H1 (cell line): Measurements from ENCODE around the gene FGF14. TPM values are rescaled to one million over a fixed set of nuclear protein-coding genes. Genes with fewer than 3 reads are reported as not detected.

Experiments
- CTCF ChIA-PET: fragments of 300-600 bp; sonication (Branson Sonifier 250); formaldehyde crosslinking; loops from one replicate; lab custom pipeline; 2021; ENCODE audit not compliant: partially characterized antibody; lab: Charles Lee
- POLR2A ChIA-PET: fragments of 300-600 bp; sonication (Branson Sonifier 250); formaldehyde crosslinking; loops from one replicate; lab custom pipeline; 2021; ENCODE audit warnings: inconsistent platforms; ENCODE audit not compliant: partially characterized antibody; lab: Charles Lee
- DNase-seq, 2 experiments: peaks; one replicate each; pipeline versions ENCODE4 v3.0.0 to v3.0.0-alpha.2; 2010 to 2022; ENCODE audit warnings: low spot score in 2 of 2, low read depth in 1 of 2, mixed read lengths in 1 of 2
- FAIRE-seq: peaks from 2 replicates; lab custom pipeline; 2011; peaks lifted over from hg19 to GRCh38; lab: Jason Lieb, UNC
- H2AFZ ChIP-seq: 2 replicates; pipeline ENCODE4 v1.8.1; 2012; ENCODE audit warnings: low read length, inconsistent platforms
- H2AK5ac ChIP-seq: 2 replicates; pipeline ENCODE4 v1.6.1; 2013; ENCODE audit warnings: low read depth, low read length
- H2BK120ac ChIP-seq: replicated peaks from 2 replicates; pipeline ENCODE3; 2013; ENCODE audit warnings: low read depth, low read length, inconsistent platforms
- H2BK12ac ChIP-seq: 2 replicates; pipeline ENCODE4 v1.6.1; 2013; ENCODE audit warnings: low read depth, low read length
- H2BK15ac ChIP-seq: 2 replicates; pipeline ENCODE4 v1.6.1; 2013; ENCODE audit warnings: low read length
- H2BK20ac ChIP-seq: 2 replicates; pipeline ENCODE4 v1.6.1; 2013; ENCODE audit warnings: low read length
- H2BK5ac ChIP-seq: 2 replicates; pipeline ENCODE4 v1.6.1; 2013; ENCODE audit warnings: low read depth, low read length
- H3K14ac ChIP-seq: 2 replicates; pipeline ENCODE4 v1.6.1; 2013; ENCODE audit warnings: inconsistent platforms; ENCODE audit not compliant: insufficient read length
- H3K18ac ChIP-seq: 2 replicates; pipeline ENCODE4 v1.6.1; 2013; ENCODE audit warnings: low read length; ENCODE audit errors: extremely low read depth
- H3K23ac ChIP-seq: 2 replicates; pipeline ENCODE4 v1.6.1; 2013; ENCODE audit warnings: inconsistent platforms; ENCODE audit not compliant: insufficient read length
- H3K23me2 ChIP-seq: 2 replicates; pipeline ENCODE4 v1.6.1; 2013; ENCODE audit warnings: low read depth, low read length
- H3K27ac ChIP-seq: 2 replicates; pipeline ENCODE4 v1.6.1; 2011; ENCODE audit warnings: low read depth, low read length, inconsistent platforms
- H3K27me3 ChIP-seq, 4 experiments: replicated peaks in 1 of 4; 1 replicate in 1 of 4; 2 replicates in 3 of 4; pipeline versions ENCODE4 v1.6.1 to v1.8.1; 2011 to 2013; ENCODE audit warnings: low read length in 3 of 4, mild to moderate bottlenecking in 3 of 4, inconsistent platforms in 2 of 4, mixed read lengths in 2 of 4, moderate library complexity in 1 of 4; ENCODE audit not compliant: control insufficient read depth in 3 of 4, insufficient read depth in 3 of 4; ENCODE audit errors: extremely low read depth in 1 of 4
- H3K36me3 ChIP-seq, 4 experiments: 2 replicates each; pipeline versions ENCODE4 v1.6.1 to v1.8.1; 2011 to 2013; ENCODE audit warnings: mild to moderate bottlenecking in 4 of 4, low read length in 3 of 4, moderate library complexity in 2 of 4, control low read depth in 1 of 4, inconsistent platforms in 1 of 4; ENCODE audit not compliant: insufficient read depth in 4 of 4, control insufficient read depth in 2 of 4
- H3K4ac ChIP-seq: replicated peaks from 2 replicates; pipeline ENCODE3; 2013; ENCODE audit warnings: low read length, low read depth, mixed read lengths, inconsistent platforms; ENCODE audit not compliant: insufficient read length
- H3K4me1 ChIP-seq, 4 experiments: replicated peaks in 1 of 4; 1 replicate in 1 of 4; 2 replicates in 3 of 4; pipeline versions ENCODE4 v1.6.1 to v1.8.1; 2011 to 2013; ENCODE audit warnings: low read length in 3 of 4, inconsistent platforms in 2 of 4, mixed read lengths in 1 of 4; ENCODE audit not compliant: insufficient read depth in 4 of 4, control insufficient read depth in 3 of 4
- H3K4me2 ChIP-seq, 2 experiments: 2 replicates each; pipeline versions ENCODE4 v1.6.1 to v1.8.1; 2011 to 2013; ENCODE audit warnings: low read depth in 2 of 2, low read length in 2 of 2, control low read depth in 1 of 2, inconsistent platforms in 1 of 2, mild to moderate bottlenecking in 1 of 2; ENCODE audit not compliant: insufficient read depth in 1 of 2
- H3K4me3 ChIP-seq, 4 experiments: fragments of 200-600, 300-600 bp in 1 of 4; sonication (generic), shearing (Covaris generic), sonication (Bioruptor Twin) in 1 of 4; 2 replicates each; pipeline versions ENCODE4 v1.5.1 to v1.8.1; 2011 to 2016; ENCODE audit warnings: low read length in 4 of 4, low read depth in 3 of 4, control low read depth in 2 of 4, inconsistent platforms in 2 of 4, mild to moderate bottlenecking in 2 of 4, mixed read lengths in 1 of 4, moderate library complexity in 1 of 4; ENCODE audit not compliant: insufficient read depth in 2 of 4; ENCODE audit errors: extremely low read depth in 1 of 4
- H3K56ac ChIP-seq: replicated peaks from 2 replicates; pipeline ENCODE3; 2013; ENCODE audit warnings: low read depth, mild to moderate bottlenecking, mixed read lengths, low read length, inconsistent platforms; ENCODE audit not compliant: insufficient read length
- H3K79me1 ChIP-seq: 2 replicates; pipeline ENCODE4 v1.6.1; 2013; ENCODE audit warnings: low read depth, low read length, control low read depth
- H3K79me2 ChIP-seq, 2 experiments: 2 replicates each; pipeline versions ENCODE4 v1.6.1 to v1.8.1; 2012 to 2013; ENCODE audit warnings: low read length in 2 of 2, mild to moderate bottlenecking in 2 of 2, inconsistent platforms in 1 of 2; ENCODE audit not compliant: insufficient read depth in 2 of 2, control insufficient read depth in 1 of 2
- H3K9ac ChIP-seq, 4 experiments: replicated peaks in 1 of 4; 1 replicate in 1 of 4; 2 replicates in 3 of 4; pipeline versions ENCODE4 v1.6.1 to v1.8.1; 2011 to 2013; ENCODE audit warnings: low read depth in 3 of 4, low read length in 3 of 4, control low read depth in 2 of 4, mild to moderate bottlenecking in 2 of 4, moderate library complexity in 2 of 4, inconsistent platforms in 1 of 4; ENCODE audit errors: extremely low read depth in 1 of 4
- H3K9me3 ChIP-seq, 2 experiments: 2 replicates each; pipeline versions ENCODE4 v1.6.1 to v1.8.1; 2012 to 2013; ENCODE audit warnings: mild to moderate bottlenecking in 2 of 2, moderate library complexity in 2 of 2, control low read depth in 1 of 2, inconsistent platforms in 1 of 2, low read depth in 1 of 2, low read length in 1 of 2, mixed read lengths in 1 of 2; ENCODE audit not compliant: insufficient read depth in 2 of 2
- H4K20me1 ChIP-seq, 2 experiments: replicated peaks in 1 of 2; 2 replicates each; pipeline versions ENCODE3 to v1.8.1; 2011 to 2013; ENCODE audit warnings: inconsistent platforms in 2 of 2, low read length in 2 of 2, mild to moderate bottlenecking in 1 of 2; ENCODE audit not compliant: insufficient read depth in 2 of 2, control insufficient read depth in 1 of 2
- H4K5ac ChIP-seq: 2 replicates; pipeline ENCODE4 v1.6.1; 2013; ENCODE audit warnings: low read length, low read depth, mixed read lengths, inconsistent platforms; ENCODE audit not compliant: insufficient read length
- H4K8ac ChIP-seq: 2 replicates; pipeline ENCODE4 v1.8.0; 2013; ENCODE audit warnings: mild to moderate bottlenecking, moderate library complexity, low read length, inconsistent platforms; ENCODE audit not compliant: insufficient read depth; ENCODE audit errors: extremely low read depth
- H4K91ac ChIP-seq: replicated peaks from 2 replicates; pipeline ENCODE3; 2013; ENCODE audit warnings: low read length, mixed read lengths, inconsistent platforms; ENCODE audit not compliant: insufficient read length
- BACH1 ChIP-seq: IDR thresholded peaks from 2 replicates; pipeline ENCODE4 v1.6.1; 2012; ENCODE audit warnings: low read length, improper control_type of control experiment
- CBX8 ChIP-seq: fragments of 300-800, 300-1000 bp; sonication (generic); IDR thresholded peaks from 2 replicates; pipeline ENCODE4 v1.7.1; 2016; ENCODE audit warnings: low read depth, low read length, borderline replicate concordance
- CHD1 ChIP-seq: IDR thresholded peaks from 2 replicates; pipeline ENCODE4 v1.6.1; 2012; ENCODE audit warnings: low read depth, low read length, improper control_type of control experiment
- CHD2 ChIP-seq: IDR thresholded peaks from 2 replicates; pipeline ENCODE4 v1.6.1; 2012; ENCODE audit warnings: low read length, improper control_type of control experiment
- EP300 ChIP-seq, 2 experiments: IDR thresholded peaks; 1 replicate in 1 of 2; 2 replicates in 1 of 2; pipeline ENCODE4 v1.6.1; 2011 to 2012; ENCODE audit warnings: low read depth in 2 of 2, low read length in 2 of 2, mild to moderate bottlenecking in 2 of 2, borderline replicate concordance in 1 of 2, inconsistent platforms in 1 of 2, moderate library complexity in 1 of 2
- EZH2 ChIP-seq: fragments of 200-600 bp; sonication (generic); IDR thresholded peaks from 2 replicates; pipeline ENCODE4 v1.7.1; 2012; ENCODE audit warnings: low read depth, mild to moderate bottlenecking, moderate library complexity, low read length, inconsistent platforms; ENCODE audit not compliant: severe bottlenecking
- JUN ChIP-seq: IDR thresholded peaks from 2 replicates; pipeline ENCODE4 v1.6.1; 2011; ENCODE audit warnings: low read depth, mild to moderate bottlenecking, improper control_type of control experiment, low read length
- NANOG ChIP-seq: IDR thresholded peaks from 2 replicates; pipeline ENCODE4 v1.6.1; 2011; ENCODE audit warnings: low read length, low read depth, mild to moderate bottlenecking, inconsistent platforms; ENCODE audit not compliant: insufficient read depth, poor library complexity, severe bottlenecking
- POLR2AphosphoS5 ChIP-seq: IDR thresholded peaks from 2 replicates; pipeline ENCODE4 v1.6.1; 2011; ENCODE audit warnings: low read depth, low read length
- RAD21 ChIP-seq, 2 experiments: IDR thresholded peaks in 1 of 2; conservative IDR thresholded peaks in 1 of 2; 2 replicates each; pipeline ENCODE4 v1.6.1; 2011; ENCODE audit warnings: low read depth in 2 of 2, low read length in 2 of 2, improper control_type of control experiment in 1 of 2, inconsistent platforms in 1 of 2, mild to moderate bottlenecking in 1 of 2, moderate library complexity in 1 of 2
- SP1 ChIP-seq: IDR thresholded peaks from 2 replicates; pipeline ENCODE4 v1.6.1; 2011; ENCODE audit warnings: low read depth, low read length
- SP2 ChIP-seq: IDR thresholded peaks from 2 replicates; pipeline ENCODE4 v1.6.1; 2012; ENCODE audit warnings: mild to moderate bottlenecking, low read length, inconsistent platforms
- TCF12 ChIP-seq: IDR thresholded peaks from 2 replicates; pipeline ENCODE4 v1.6.1; 2011; ENCODE audit warnings: low read depth, mild to moderate bottlenecking, low read length
- WGBS, 2 experiments: shearing (Covaris generic) in 1 of 2; methylation state at CpG; one replicate each; pipeline versions ENCODE4 v1.1.6 to v1.1.7; 2013 to 2015; ENCODE audit warnings: low lambda C conversion rate in 2 of 2, mixed read lengths in 2 of 2, inconsistent platforms in 1 of 2, low coverage in 1 of 2, missing lambda C conversion rate in 1 of 2; ENCODE audit not compliant: insufficient replicate concordance in 2 of 2, insufficient coverage in 1 of 2, insufficient read length in 1 of 2; ENCODE audit errors: extremely low coverage in 1 of 2, missing lambda C conversion rate in 1 of 2; 5-methylcytosine and 5-hydroxymethylcytosine counted together
- polyA plus RNA-seq, 7 experiments: library from polyadenylated mRNA; depleted of rRNA in 3 of 7; stranded (reverse) in 5 of 7; unstranded in 2 of 7; fragments of >200 nt in 5 of 7; fragments of 200-250 nt in 2 of 7; gene quantifications; 1 replicate in 5 of 7; 2 replicates in 1 of 7; 4 replicates in 1 of 7; pipeline versions ENCODE4 v1.2.1 to v1.2.3, GENCODE V29; 2011 to 2013; ENCODE audit warnings: missing spikeins in 2 of 7, mixed read lengths in 2 of 7
- total RNA-seq: library from RNA; stranded (reverse); fragmentation: NEBNext Ultra II Directional; extraction: Animal tissue kit (Norgen Biotek cat#: 25700); gene quantifications from 2 replicates; pipeline ENCODE4 v1.2.1, GENCODE V29; 2021
- TF ChIP-seq, protein P1 (sequence below): IDR thresholded peaks from 2 replicates; pipeline ENCODE4 v1.6.1; 2012; ENCODE audit warnings: inconsistent platforms

The FGF14 gene
- total and polyA plus RNA-seq, 2 of the 8 experiments (the other 6 are each of a cell fraction or from before 2014, with no cell fraction given) = 0.05 to 0.58 TPM

DNA sequence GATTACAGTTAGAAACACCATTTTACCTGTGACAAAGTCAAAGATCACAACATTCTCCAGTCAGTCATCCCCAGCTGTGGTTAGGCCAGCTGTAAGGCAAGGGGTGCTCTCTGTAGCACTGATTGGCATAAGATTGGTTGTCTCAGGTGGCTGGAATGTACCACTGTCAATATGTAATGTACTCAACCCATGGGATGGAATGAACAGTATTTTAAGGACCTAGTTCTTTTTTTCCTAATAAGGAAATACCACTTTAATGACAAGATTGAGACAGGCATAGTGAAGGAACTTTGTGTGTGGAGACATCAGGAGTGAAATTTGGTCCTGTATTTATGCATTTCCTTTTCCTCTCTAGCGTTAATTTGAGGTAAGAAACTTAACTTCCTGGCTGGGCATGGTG lies 638.7 kb downstream of the FGF14 start:
- Histone ChIP-seq H2BK120ac (no peak overlapping the region), H4K20me1 (no peaks in the 10 kb centered on the region), H4K8ac (no peak overlapping the region), H4K5ac (no peak overlapping the region), H3K36me3 (no peaks in the 10 kb centered on the region), H3K14ac (no peak overlapping the region), H2BK20ac (no peak overlapping the region), H3K18ac (no peak overlapping the region), H3K4me3 (no peak overlapping the region), H3K23me2 (no peaks in the 10 kb centered on the region), H3K4ac (no peak overlapping the region), H3K79me2 (no peaks in the 10 kb centered on the region), H3K4me1 (peaks cover 0 to 12% (median 7%) of the 10 kb centered on the region in 4 experiments; a peak in 4 of 7 replicates), H2AK5ac (no peak overlapping the region), H2BK12ac (no peak overlapping the region), H2BK5ac (no peak overlapping the region), H3K23ac (no peak overlapping the region), H4K91ac (no peak overlapping the region), H3K27me3 (no peaks in the 10 kb centered on the region), H3K9me3 (no peaks in the 10 kb centered on the region), H3K27ac (no peak overlapping the region), H2BK15ac (no peak overlapping the region), H3K79me1 (no peaks in the 10 kb centered on the region), H3K56ac (no peak overlapping the region), H2AFZ (no peak overlapping the region), H3K4me2 (no peak overlapping the region), H3K9ac (no peak overlapping the region)
- 80% methylated on average over 1 of the region's 1 CpG; no CpG with 5 or more reads in 1 of the 2 experiments for WGBS, 2 experiments
- CTCF ChIA-PET = interaction anchor here (0.6 kb wide), 1 partner anchor 833 kb away, joined by 3 read pairs; the partner anchor contains the start of gene TPP2
- POLR2A ChIA-PET = no interaction called here
- FAIRE-seq (no peak), DNase-seq (no peak)
- TF ChIP-seq CHD2 = no peak
- TF ChIP-seq CHD1 = no peak
- TF ChIP-seq EZH2 = no peak
- TF ChIP-seq, protein P1, sequence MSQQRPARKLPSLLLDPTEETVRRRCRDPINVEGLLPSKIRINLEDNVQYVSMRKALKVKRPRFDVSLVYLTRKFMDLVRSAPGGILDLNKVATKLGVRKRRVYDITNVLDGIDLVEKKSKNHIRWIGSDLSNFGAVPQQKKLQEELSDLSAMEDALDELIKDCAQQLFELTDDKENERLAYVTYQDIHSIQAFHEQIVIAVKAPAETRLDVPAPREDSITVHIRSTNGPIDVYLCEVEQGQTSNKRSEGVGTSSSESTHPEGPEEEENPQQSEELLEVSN = no peak
- TF ChIP-seq SP2 = no peak
- no peak for TF ChIP-seq TCF12
- TF ChIP-seq CBX8 = no peak
- TF ChIP-seq EP300 (IDR thresholded peaks at IDR 0.05; ENCODE audit: borderline replicate concordance in 1 of 2, low read depth in 2 of 2, low read length in 2 of 2) = no peak
- no peak for TF ChIP-seq BACH1
- TF ChIP-seq NANOG = no peak
- TF ChIP-seq POLR2AphosphoS5 = no peak
- no peak for TF ChIP-seq RAD21 (IDR thresholded peaks at IDR 0.05 in 1 of 2, conservative IDR thresholded peaks at IDR 0.05 in 1 of 2; ENCODE audit: low read depth in 2 of 2, low read length in 2 of 2)
- no peak for TF ChIP-seq SP1
- TF ChIP-seq JUN = no peak
